T-helper 2 cell treated with Interferon-gamma antibody and Interleukin-4, amounts not matched to agents 5 μg/mL and 100 μg/mL, for 36 hours (primary cell): ENCODE data around the gene SLC41A3.

ENCODE experiments used
- DNase-seq: peaks from one replicate; pipeline ENCODE4 v3.0.0; 2021; ENCODE audit warnings: low spot score
- H3K27ac Mint-ChIP-seq: one replicate; pipeline ENCODE4 v1.8.0; 2021; ENCODE audit warnings: mild to moderate bottlenecking, mixed read lengths
- H3K27me3 Mint-ChIP-seq: one replicate; pipeline ENCODE4 v1.8.0; 2021; ENCODE audit warnings: low read depth, mixed read lengths
- H3K36me3 Mint-ChIP-seq: one replicate; pipeline ENCODE4 v1.8.0; 2021; ENCODE audit warnings: low read depth, mixed read lengths
- H3K4me1 Mint-ChIP-seq: one replicate; pipeline ENCODE4 v1.8.0; 2021; ENCODE audit warnings: low read depth, mixed read lengths
- H3K4me3 Mint-ChIP-seq: one replicate; pipeline ENCODE4 v1.8.0; 2022; ENCODE audit warnings: mild to moderate bottlenecking, moderate library complexity, mixed read lengths
- H3K9me3 Mint-ChIP-seq: one replicate; pipeline ENCODE4 v1.8.0; 2021; ENCODE audit warnings: mixed read lengths

Gene SLC41A3

DNA sequence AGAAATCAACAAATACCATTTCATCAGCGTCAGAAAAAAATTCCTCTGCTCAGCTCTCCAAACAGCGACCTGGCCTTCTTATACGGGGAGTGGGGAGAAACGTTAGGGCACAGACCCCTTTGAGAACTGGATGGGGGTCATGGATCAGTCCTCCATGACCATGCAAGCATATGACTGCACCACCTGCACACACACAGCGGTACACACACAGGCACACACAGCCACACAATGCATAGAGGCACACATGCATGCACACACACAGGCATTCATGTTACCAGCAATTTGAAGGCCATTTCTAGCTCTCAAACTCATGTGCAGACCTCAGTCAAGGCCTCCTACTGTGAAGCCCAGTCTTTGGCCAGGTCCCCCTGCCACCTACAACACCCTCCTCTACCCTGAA, 50.2 kb downstream of the SLC41A3 start:
- H3K4me3 Mint-ChIP-seq, result no peak overlapping the region
- H3K27ac Mint-ChIP-seq, result no peak overlapping the region
- H3K4me1 Mint-ChIP-seq, result peaks cover 9% of the 10 kb centered on the region
- no peak for DNase-seq
- H3K36me3 Mint-ChIP-seq, result peaks cover 9% of the 10 kb centered on the region
- H3K9me3 Mint-ChIP-seq, result peaks cover 8% of the 10 kb centered on the region
- no peaks in the 10 kb centered on the region for H3K27me3 Mint-ChIP-seq

DNA sequence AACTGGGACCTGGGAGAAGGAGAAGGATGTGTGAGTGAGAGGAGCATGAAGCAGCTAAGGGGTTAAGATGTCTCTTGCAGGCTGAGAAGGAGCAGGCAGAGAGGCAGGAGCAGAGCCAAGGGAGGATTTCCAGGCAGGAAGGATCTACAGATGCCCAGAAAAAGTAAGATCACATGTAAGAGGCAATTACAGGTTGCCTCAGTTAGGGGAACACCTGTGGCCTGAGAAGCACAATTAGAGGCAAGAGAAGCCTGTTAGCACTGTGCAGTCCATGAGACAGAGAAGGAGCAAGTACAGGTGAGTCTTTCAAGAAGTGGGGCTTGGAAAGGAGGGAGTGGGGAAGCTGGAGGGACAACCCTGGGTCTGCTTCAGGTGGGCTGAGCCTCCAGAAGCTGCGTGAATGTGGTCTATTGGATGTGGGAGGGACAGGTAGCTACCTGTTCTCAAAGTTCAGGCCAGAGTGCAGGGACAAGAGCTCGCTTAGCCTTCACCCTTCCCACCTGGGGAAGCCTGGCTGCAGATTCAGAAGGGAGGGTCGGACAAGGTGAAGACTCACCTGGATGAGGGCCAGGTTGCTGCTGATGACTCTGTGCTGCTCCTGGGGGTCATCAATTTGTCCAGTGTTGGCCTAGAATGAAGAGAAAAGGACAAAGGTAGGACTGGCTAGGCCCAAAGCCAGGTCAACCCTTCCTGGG, 50.7 kb downstream of the SLC41A3 start:
- H3K27me3 Mint-ChIP-seq, result no peaks in the 10 kb centered on the region
- H3K4me1 Mint-ChIP-seq, result peaks cover 9% of the 10 kb centered on the region
- H3K4me3 Mint-ChIP-seq, result no peak overlapping the region
- no peak for DNase-seq
- H3K36me3 Mint-ChIP-seq, result peaks cover 9% of the 10 kb centered on the region
- H3K27ac Mint-ChIP-seq, result no peak overlapping the region
- H3K9me3 Mint-ChIP-seq, result peaks cover 9% of the 10 kb centered on the region

DNA sequence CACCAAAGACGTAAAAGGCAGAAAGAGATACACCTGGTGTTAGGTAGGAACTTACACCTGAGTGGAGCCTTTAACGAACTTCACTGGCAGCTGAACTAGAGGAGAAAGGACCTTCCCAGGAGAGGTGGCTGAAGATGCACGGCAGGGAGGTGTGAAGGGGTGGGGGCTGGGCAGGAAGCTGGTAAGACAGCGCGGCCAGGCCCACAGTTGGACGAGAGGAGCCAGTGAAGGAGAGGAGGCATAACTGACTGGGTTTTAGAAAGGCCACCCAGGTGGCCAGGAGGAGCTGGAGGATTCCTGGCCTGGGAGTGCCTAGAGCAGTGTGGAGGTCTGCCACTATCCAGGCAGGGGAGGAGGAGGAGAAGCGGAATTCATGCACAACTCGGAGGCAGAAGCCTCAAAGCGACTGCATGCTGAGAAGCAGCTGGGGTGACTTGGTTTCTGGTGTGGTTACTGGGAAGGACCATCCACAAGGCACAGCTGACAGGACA, 51.9 kb downstream of the SLC41A3 start:
- Mint-ChIP-seq H3K27ac (no peak overlapping the region), H3K4me1 (peaks cover 9% of the 10 kb centered on the region), H3K9me3 (peaks cover 18% of the 10 kb centered on the region), H3K36me3 (peaks cover 15% of the 10 kb centered on the region), H3K27me3 (no peaks in the 10 kb centered on the region), H3K4me3 (no peak overlapping the region)
- DNase-seq, result no peak

DNA sequence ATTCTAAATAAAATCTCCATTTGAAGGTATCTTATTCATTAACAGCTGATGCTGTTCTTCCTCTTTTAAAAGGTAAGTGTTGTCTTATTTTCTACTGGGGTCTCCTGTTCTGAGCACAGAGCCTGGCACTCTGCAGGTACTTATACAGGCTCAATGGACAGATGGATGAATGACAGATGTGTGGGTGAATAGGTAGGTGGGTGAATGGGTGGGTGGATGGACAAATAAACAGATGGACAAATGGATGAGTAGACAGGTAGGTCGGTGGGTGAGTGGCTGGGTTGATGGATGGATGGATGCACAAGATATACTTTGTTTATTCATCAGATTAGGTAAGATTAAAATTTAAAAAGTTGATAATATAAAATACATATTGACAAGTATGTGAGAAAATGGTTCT, 53.5 kb downstream of the SLC41A3 start:
- Mint-ChIP-seq H3K4me3 (no peak overlapping the region), H3K36me3 (peaks cover 15% of the 10 kb centered on the region), H3K27ac (no peak overlapping the region), H3K4me1 (peaks cover 14% of the 10 kb centered on the region), H3K27me3 (no peaks in the 10 kb centered on the region), H3K9me3 (peaks cover 18% of the 10 kb centered on the region)
- no peak for DNase-seq

DNA sequence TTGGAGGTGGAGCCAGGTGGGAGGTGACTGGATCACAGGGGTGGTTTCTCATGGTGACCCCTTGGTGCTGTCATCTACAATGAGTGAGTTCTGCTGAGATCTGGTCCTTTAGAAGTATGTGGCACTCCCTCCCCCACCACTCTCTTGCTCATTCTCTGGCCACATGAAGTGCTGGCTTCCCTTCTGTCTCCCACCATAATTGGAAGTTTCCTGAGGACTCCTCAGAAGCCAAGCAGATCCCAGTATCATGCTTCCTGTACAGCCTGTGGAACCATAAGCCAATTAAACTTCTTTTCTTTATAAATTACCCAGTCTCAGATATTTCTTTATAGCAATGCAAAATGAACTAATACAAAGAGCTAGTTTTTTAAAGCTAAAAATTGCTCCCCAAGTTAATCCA, 54.7 kb downstream of the SLC41A3 start:
- peaks cover 6% of the 10 kb centered on the region for H3K4me1 Mint-ChIP-seq
- no peak overlapping the region for H3K4me3 Mint-ChIP-seq
- peaks cover 18% of the 10 kb centered on the region for H3K9me3 Mint-ChIP-seq
- no peaks in the 10 kb centered on the region for H3K27me3 Mint-ChIP-seq
- no peak overlapping the region for H3K27ac Mint-ChIP-seq
- H3K36me3 Mint-ChIP-seq, result peaks cover 13% of the 10 kb centered on the region
- DNase-seq, result no peak

DNA sequence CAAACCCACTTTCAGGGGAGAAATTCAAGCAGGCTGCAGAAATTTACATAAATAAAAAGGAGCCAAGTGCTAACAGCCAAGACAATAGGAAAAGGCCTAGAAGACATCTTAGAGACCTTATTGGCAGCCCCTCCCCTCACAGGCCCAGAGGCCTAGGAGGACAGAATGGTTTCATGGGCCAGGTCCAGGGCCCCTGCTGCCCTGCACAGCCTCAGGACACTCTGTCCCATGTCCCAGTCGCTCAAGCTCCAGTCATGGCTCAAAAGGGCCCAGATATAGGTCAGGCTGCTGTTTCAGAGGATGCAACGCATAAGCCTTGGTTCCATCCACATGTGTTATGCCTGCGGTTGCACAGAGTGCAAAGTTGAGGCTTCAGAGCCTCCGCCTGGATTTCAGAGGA, 55.8 kb downstream of the SLC41A3 start:
- H3K4me1 Mint-ChIP-seq, result peaks cover 4% of the 10 kb centered on the region
- no peak overlapping the region for H3K27ac Mint-ChIP-seq
- no peaks in the 10 kb centered on the region for H3K27me3 Mint-ChIP-seq
- peaks cover 18% of the 10 kb centered on the region for H3K9me3 Mint-ChIP-seq
- no peak overlapping the region for H3K4me3 Mint-ChIP-seq
- H3K36me3 Mint-ChIP-seq, result peaks cover 12% of the 10 kb centered on the region
- DNase-seq, result no peak

DNA sequence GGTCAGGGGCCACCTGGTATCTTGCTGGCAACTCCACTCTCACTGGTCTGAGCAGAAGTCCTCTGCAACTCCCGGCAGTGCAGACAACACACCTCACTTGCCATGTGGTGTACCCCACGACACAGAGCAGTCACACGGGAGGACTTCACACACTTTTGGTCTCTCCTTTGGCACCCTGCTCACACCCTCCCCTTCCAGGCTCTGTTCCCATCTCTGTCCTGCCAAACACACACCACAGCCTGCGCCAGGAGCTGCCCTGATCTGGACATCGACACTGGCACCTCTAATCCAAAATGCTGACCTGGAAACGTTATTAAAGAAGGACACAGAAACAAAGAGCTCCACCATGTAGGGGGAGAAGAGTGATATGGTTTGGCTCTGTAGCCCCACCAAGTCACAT, 57.2 kb downstream of the SLC41A3 start:
- peaks cover 18% of the 10 kb centered on the region for H3K9me3 Mint-ChIP-seq
- H3K27ac Mint-ChIP-seq, result peak overlapping the region; percentile 53
- no peak for DNase-seq
- no peak overlapping the region for H3K4me3 Mint-ChIP-seq
- peaks cover 10% of the 10 kb centered on the region for H3K36me3 Mint-ChIP-seq
- peaks cover 4% of the 10 kb centered on the region for H3K4me1 Mint-ChIP-seq
- H3K27me3 Mint-ChIP-seq, result no peaks in the 10 kb centered on the region

DNA sequence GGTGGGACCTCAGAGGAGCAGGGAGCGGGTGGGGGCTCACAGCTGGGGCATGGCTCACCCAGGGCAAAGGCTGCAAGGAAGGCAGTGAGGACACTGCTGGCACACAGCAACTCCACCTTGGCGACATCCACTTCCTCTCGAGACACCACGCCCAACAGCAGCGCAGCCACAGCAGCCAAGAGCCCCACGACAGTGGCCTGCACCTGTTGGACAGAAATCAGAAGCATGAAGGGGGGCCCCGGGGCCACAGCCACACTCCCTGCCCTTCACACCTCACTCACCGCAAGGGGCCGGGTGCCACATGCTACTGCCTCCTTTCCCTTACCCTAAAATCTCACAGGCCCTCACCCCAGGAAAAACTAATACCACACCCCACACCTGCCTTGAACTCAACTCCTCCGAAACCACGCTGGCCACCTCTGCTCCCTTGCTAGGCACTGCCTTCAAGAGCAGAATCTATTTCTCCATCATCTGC, 57.6 kb downstream of the SLC41A3 start:
- H3K36me3 Mint-ChIP-seq, result peaks cover 10% of the 10 kb centered on the region
- peaks cover 18% of the 10 kb centered on the region for H3K9me3 Mint-ChIP-seq
- H3K27ac Mint-ChIP-seq, result peak overlapping the region; percentile 53
- DNase-seq, result no peak
- H3K4me3 Mint-ChIP-seq, result no peak overlapping the region
- H3K4me1 Mint-ChIP-seq, result peaks cover 4% of the 10 kb centered on the region
- H3K27me3 Mint-ChIP-seq, result no peaks in the 10 kb centered on the region

DNA sequence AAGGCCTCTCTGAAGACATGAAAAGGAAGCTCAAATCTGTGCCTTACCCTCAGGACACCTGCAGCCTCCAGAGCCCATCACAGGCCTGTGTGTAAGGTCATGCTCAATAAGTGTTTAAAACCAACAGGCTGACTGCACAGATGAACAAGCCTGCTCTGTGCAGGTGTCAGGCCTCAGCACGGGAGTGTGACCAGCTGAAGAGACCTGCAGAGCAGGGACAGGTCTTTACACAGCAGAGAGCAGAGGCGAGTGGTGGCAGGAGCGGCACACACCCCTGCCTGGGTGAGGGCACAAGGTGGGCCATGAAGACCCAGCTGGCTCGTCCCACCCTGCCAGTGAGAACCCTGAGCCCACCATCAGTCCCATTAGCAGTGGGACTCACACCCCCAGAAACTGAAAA, 58.1 kb downstream of the SLC41A3 start:
- H3K27ac Mint-ChIP-seq, result no peak overlapping the region
- DNase-seq, result no peak
- no peaks in the 10 kb centered on the region for H3K27me3 Mint-ChIP-seq
- H3K4me3 Mint-ChIP-seq, result no peak overlapping the region
- H3K9me3 Mint-ChIP-seq, result peaks cover 18% of the 10 kb centered on the region
- H3K36me3 Mint-ChIP-seq, result peaks cover 10% of the 10 kb centered on the region
- peaks cover 4% of the 10 kb centered on the region for H3K4me1 Mint-ChIP-seq

DNA sequence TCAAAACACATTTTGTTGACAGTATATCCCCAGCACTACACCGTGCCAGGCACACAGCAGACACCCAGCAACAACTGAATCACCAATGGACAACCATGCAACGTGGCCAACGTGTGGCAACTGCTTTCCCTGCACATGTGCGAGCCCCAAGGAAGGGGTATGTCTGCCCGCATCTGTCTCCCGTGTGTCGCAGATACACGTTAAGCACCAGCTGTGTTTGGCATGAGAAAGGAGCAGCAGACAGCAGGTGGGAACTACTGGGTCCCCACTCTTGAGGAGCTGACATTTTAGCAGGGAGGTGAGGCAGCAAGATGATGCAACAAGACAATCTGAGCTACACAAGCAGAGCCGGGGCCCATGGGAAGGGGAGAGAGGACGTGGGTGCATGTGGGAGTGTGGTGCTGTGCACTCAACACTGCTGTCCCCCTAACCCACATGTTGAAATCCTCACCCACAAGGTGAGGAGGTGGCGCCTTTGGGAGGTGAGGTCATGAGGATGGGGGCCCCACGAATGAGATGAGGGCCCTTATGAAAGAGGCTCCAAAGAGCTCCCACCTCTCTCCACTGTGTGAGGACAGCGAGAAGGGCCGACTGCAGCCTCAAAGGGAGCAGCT, 58.7 kb downstream of the SLC41A3 start:
- DNase-seq, result no peak
- peaks cover 4% of the 10 kb centered on the region for H3K4me1 Mint-ChIP-seq
- H3K4me3 Mint-ChIP-seq, result no peak overlapping the region
- peaks cover 10% of the 10 kb centered on the region for H3K36me3 Mint-ChIP-seq
- H3K27me3 Mint-ChIP-seq, result no peaks in the 10 kb centered on the region
- peaks cover 18% of the 10 kb centered on the region for H3K9me3 Mint-ChIP-seq
- no peak overlapping the region for H3K27ac Mint-ChIP-seq

DNA sequence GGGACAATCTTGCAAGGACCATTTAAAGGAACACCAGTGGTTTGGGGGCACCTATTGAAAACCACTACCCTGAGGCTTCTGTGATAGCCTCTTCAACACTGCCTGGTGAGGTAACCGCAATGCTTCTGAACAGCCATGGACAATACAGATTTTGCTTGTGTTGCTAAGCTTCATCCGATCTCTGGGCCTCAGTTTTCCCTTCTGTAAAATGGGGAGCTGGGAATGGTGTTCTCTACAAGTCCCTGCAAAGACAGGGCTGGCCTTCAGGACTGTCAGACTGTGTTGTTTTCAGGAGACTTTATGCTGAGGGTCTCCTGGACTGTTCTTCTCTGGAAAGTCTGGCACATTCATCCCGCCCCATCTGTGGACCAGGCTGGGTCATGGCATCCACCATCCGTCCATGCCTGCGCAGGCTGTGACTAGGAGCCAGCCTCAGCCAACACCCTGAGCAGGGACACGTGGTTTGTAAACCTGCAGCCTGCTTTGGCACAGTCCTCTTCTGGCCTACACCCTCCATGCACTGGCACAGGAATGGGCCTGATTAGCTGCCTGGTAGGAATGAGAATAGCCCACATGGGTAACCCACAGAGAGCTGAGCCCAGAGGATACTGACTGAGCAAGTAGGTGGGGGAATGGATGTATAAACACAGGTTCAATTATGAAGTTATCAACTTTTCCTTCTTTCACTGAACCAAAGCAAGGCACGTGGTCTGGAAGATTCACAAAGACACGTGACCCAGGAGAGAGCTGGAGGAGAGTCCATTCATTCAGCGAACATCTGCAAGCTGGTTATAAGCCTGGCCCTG, 59.7 kb downstream of the SLC41A3 start:
- Mint-ChIP-seq H3K4me3 (no peak overlapping the region), H3K4me1 (peaks cover 4% of the 10 kb centered on the region), H3K27me3 (no peaks in the 10 kb centered on the region), H3K36me3 (peaks cover 6% of the 10 kb centered on the region), H3K9me3 (peaks cover 14% of the 10 kb centered on the region), H3K27ac (no peak overlapping the region)
- DNase-seq, result no peak

DNA sequence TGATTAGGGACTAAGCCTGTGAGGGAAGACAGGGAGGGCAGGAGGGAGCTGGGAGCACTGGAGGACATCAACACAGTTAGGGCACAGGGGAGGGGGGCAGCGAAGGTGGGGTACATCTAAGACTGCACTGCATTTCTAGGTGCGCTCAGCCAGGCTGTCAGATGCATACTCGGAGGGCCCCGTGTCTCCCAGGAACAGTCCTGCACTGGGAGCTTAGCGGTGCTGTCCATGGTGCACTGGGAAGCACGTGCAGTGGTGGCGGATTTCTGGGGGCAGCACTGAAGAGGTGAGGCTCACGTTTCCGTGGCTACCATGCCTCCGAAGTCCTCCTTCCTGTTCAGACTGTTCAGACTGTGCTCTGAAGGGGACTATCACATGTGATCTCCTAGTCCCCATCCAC, 60.5 kb downstream of the SLC41A3 start:
- Mint-ChIP-seq H3K27me3 (no peaks in the 10 kb centered on the region), H3K4me3 (no peak overlapping the region), H3K36me3 (peaks cover 5% of the 10 kb centered on the region), H3K27ac (no peak overlapping the region), H3K9me3 (peaks cover 9% of the 10 kb centered on the region), H3K4me1 (peaks cover 4% of the 10 kb centered on the region)
- DNase-seq, result no peak

DNA sequence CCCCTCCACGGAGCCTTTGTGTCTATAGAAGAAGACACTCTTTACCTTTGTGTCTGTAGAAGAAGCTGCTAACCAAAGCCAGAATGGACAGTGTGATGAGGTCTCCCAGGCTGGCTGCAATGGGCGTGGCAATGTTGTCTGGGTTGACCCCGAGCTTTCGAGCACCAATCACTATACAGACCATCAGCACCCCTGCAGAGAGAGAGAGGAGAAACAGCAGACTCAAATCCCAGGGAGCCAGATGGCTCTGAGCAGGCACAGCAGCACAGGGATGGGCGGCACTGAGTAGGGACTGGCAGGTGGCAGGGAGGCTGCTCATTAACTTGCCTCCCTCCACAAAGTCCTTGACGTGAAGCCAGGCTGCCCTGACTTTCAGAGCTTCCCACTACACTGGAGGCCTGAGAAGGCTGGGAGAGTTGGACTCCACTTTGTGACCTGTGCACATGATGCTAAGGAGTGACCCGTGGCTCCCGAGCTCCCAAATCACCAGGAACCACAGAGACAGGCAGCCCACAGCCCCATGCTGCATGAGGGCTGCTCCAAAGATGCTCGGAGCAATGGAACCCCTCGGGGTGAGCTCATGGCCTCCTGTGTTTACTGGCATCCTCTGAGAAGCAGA, 61.1 kb downstream of the SLC41A3 start:
- Mint-ChIP-seq H3K9me3 (peaks cover 7% of the 10 kb centered on the region), H3K27me3 (no peaks in the 10 kb centered on the region), H3K36me3 (peaks cover 5% of the 10 kb centered on the region), H3K27ac (no peak overlapping the region), H3K4me1 (peaks cover 4% of the 10 kb centered on the region), H3K4me3 (no peak overlapping the region)
- DNase-seq, result no peak

DNA sequence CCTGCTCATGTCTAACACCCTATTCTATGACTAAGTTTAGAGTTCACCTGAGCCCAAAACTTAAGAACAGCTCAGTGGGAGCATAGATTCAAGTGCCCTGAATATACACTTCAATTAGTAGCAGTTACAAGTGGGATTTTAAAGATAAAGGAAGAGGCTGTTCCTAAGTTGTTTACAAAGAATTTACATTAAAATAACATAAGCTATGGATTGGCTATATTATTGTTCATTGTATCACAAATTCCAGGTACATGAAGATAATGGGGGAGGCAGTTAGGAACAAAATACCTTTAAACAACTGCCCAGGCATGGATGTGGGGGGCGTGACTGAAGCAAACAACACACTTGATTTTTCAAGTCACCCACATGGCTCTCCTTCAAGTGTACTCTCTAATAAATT, 62.2 kb downstream of the SLC41A3 start:
- Mint-ChIP-seq H3K36me3 (no peaks in the 10 kb centered on the region), H3K27ac (no peak overlapping the region), H3K4me3 (no peak overlapping the region), H3K27me3 (no peaks in the 10 kb centered on the region), H3K9me3 (no peaks in the 10 kb centered on the region), H3K4me1 (peaks cover 3% of the 10 kb centered on the region)
- DNase-seq, result no peak
